HepG2 (cell line): ENCODE results near the gene POLR1D. TPM values are rescaled to one million over a fixed set of nuclear protein-coding genes. Genes with fewer than 3 reads are reported as not detected.

Experiments
- ATAC-seq: fragments of 200-7000 bp; cut with Tn5 transposase; 3 replicates; pipeline ENCODE4 v1.9.1; 2020; ENCODE audit warnings: mild to moderate bottlenecking, moderate library complexity
- BruUV-seq: library from RNA; stranded (reverse); fragments of 400-500 nt; replicated peaks from 2 replicates; lab custom pipeline; 2021; lab: Mats Ljungman, UMichigan
- CTCF ChIA-PET: fragments of 300-600 bp; formaldehyde crosslinking; extraction: SDS; loops from one replicate; lab custom pipeline; 2021; ENCODE audit warnings: low total read pairs, inconsistent platforms, low intra/inter-chr PET ratio; lab: Yijun Ruan, JAX
- POLR2A ChIA-PET: fragments of 350-600 bp; sonication (Branson Sonifier 250); formaldehyde crosslinking; loops from one replicate; lab custom pipeline; 2020; ENCODE audit warnings: antibody characterized with exemption, inconsistent platforms; lab: Yijun Ruan, JAX
- DNase-seq: peaks from one replicate; pipeline ENCODE4 v3.0.0-alpha.2; 2015; ENCODE audit warnings: low spot score
- FAIRE-seq: peaks from 3 replicates; lab custom pipeline; 2011; peaks lifted over from hg19 to GRCh38; lab: Jason Lieb, UNC
- H2AFZ ChIP-seq: one replicate; pipeline ENCODE4 v1.6.1; 2011; ENCODE audit warnings: low read length, inconsistent platforms
- H3K27ac ChIP-seq: fragments of 300-600 bp; 3 replicates; pipeline ENCODE4 v1.8.0; 2011; ENCODE audit warnings: mixed run types, mild to moderate bottlenecking, mixed read lengths, low read length, inconsistent platforms; ENCODE audit not compliant: insufficient read depth; ENCODE audit errors: extremely low read length
- H3K27me3 ChIP-seq, 2 experiments: fragments of 200-600 bp in 1 of 2; 2 replicates in 1 of 2; 3 replicates in 1 of 2; pipeline versions ENCODE4 v1.6.0 to v1.8.0; 2011; ENCODE audit warnings: low read length in 2 of 2, mild to moderate bottlenecking in 2 of 2, moderate library complexity in 2 of 2, inconsistent platforms in 1 of 2; ENCODE audit not compliant: insufficient read depth in 2 of 2, control insufficient read depth in 1 of 2
- H3K36me3 ChIP-seq, 2 experiments: fragments of 200-600 bp in 1 of 2; replicated peaks in 1 of 2; 2 replicates in 1 of 2; 3 replicates in 1 of 2; pipeline versions ENCODE4 v1.5.1 to v1.8.0; 2011; ENCODE audit warnings: low read length in 2 of 2, inconsistent platforms in 1 of 2; ENCODE audit not compliant: insufficient read depth in 2 of 2, control insufficient read depth in 1 of 2
- H3K4me1 ChIP-seq: 2 replicates; pipeline ENCODE4 v1.5.1; 2012; ENCODE audit warnings: low read length, inconsistent platforms; ENCODE audit not compliant: insufficient read depth
- H3K4me2 ChIP-seq: 2 replicates; pipeline ENCODE4 v1.6.0; 2011; ENCODE audit warnings: low read depth, low read length, inconsistent platforms
- H3K4me3 ChIP-seq, 3 experiments: fragments of 200-600 bp in 1 of 3; sonication (generic), shearing (Covaris generic) in 1 of 3; replicated peaks in 1 of 3; 2 replicates each; pipeline ENCODE4 v1.5.1; 2011 to 2016; ENCODE audit warnings: low read length in 3 of 3, inconsistent platforms in 2 of 3, low read depth in 2 of 3, mild to moderate bottlenecking in 2 of 3, control low read depth in 1 of 3, mixed read lengths in 1 of 3; ENCODE audit not compliant: insufficient read depth in 1 of 3
- H3K79me2 ChIP-seq: one replicate; pipeline ENCODE4 v1.6.1; 2011; ENCODE audit warnings: low read length, inconsistent platforms; ENCODE audit not compliant: insufficient read depth
- H3K9ac ChIP-seq: 2 replicates; pipeline ENCODE4 v1.6.0; 2011; ENCODE audit warnings: mild to moderate bottlenecking, low read depth, low read length, inconsistent platforms; ENCODE audit not compliant: insufficient read depth
- H3K9me3 ChIP-seq: 2 replicates; pipeline ENCODE4 v1.5.1; 2012; ENCODE audit warnings: mild to moderate bottlenecking, low read length
- H4K20me1 ChIP-seq: 2 replicates; pipeline ENCODE4 v1.6.0; 2011; ENCODE audit warnings: inconsistent platforms, mild to moderate bottlenecking, low read length, moderate library complexity; ENCODE audit not compliant: insufficient read depth
- DRAP1 ChIP-seq: IDR thresholded peaks from 2 replicates; pipeline ENCODE4 v1.6.1; 2016; ENCODE audit warnings: missing genetic modification reagents, missing compliant biosample characterization
- EED ChIP-seq: sonication (generic); formaldehyde crosslinking; IDR thresholded peaks from 2 replicates; pipeline ENCODE4 v1.5.0; 2020; ENCODE audit warnings: mild to moderate bottlenecking, missing genetic modification reagents
- GPN1 ChIP-seq: sonication (generic); formaldehyde crosslinking; IDR thresholded peaks from 2 replicates; pipeline ENCODE4 v1.5.1; 2020; ENCODE audit warnings: missing genetic modification reagents, borderline replicate concordance
- HDAC2 ChIP-seq: sonication (generic); formaldehyde crosslinking; IDR thresholded peaks from 2 replicates; pipeline ENCODE4 v1.4.0; 2020; ENCODE audit warnings: missing genetic modification reagents
- ISX ChIP-seq: sonication (generic); formaldehyde crosslinking; conservative IDR thresholded peaks from 2 replicates; pipeline ENCODE4 v1.5.0; 2020; ENCODE audit warnings: missing genetic modification reagents
- NCOA1 ChIP-seq: sonication (generic); formaldehyde crosslinking; IDR thresholded peaks from 2 replicates; pipeline ENCODE4 v1.9.0; 2021; ENCODE audit warnings: missing genetic modification reagents
- NR2F2 ChIP-seq: IDR thresholded peaks from 2 replicates; pipeline ENCODE4 v1.6.1; 2012; ENCODE audit warnings: low read depth, inconsistent platforms, borderline replicate concordance
- PHF20 ChIP-seq: sonication (generic); formaldehyde crosslinking; IDR thresholded peaks from 2 replicates; pipeline ENCODE4 v1.5.0; 2020; ENCODE audit warnings: mild to moderate bottlenecking, missing genetic modification reagents
- SETDB1 ChIP-seq: sonication (generic); formaldehyde crosslinking; IDR thresholded peaks from 2 replicates; pipeline ENCODE4 v1.5.1; 2020; ENCODE audit warnings: missing genetic modification reagents, mild to moderate bottlenecking, borderline replicate concordance
- SNAPC5 ChIP-seq: sonication (generic); formaldehyde crosslinking; IDR thresholded peaks from 2 replicates; pipeline ENCODE4 v1.8.1; 2023; ENCODE audit warnings: mild to moderate bottlenecking, missing genetic modification reagents, borderline replicate concordance
- TSC22D2 ChIP-seq: sonication (generic); formaldehyde crosslinking; IDR thresholded peaks from 2 replicates; pipeline ENCODE4 v1.5.1; 2020; ENCODE audit warnings: missing genetic modification reagents, mild to moderate bottlenecking, borderline replicate concordance
- ZNF160 ChIP-seq: sonication (generic); formaldehyde crosslinking; IDR thresholded peaks from 2 replicates; pipeline ENCODE4 v1.8.0; 2022; ENCODE audit warnings: mild to moderate bottlenecking, inconsistent platforms, missing genetic modification reagents
- ZNF501 ChIP-seq: sonication (generic); formaldehyde crosslinking; IDR thresholded peaks from 2 replicates; pipeline ENCODE4 v1.5.1; 2020; ENCODE audit warnings: mild to moderate bottlenecking, moderate library complexity, missing genetic modification reagents
- ZNF570 ChIP-seq: sonication (generic); formaldehyde crosslinking; IDR thresholded peaks from 2 replicates; pipeline ENCODE4 v1.4.0; 2020; ENCODE audit warnings: mild to moderate bottlenecking, missing genetic modification reagents, borderline replicate concordance
- ZNF878 ChIP-seq: sonication (generic); formaldehyde crosslinking; IDR thresholded peaks from 2 replicates; pipeline ENCODE4 v1.8.1; 2023; ENCODE audit warnings: mild to moderate bottlenecking, missing genetic modification reagents, moderate library complexity
- in situ Hi-C: cut with HindIII; loops from 2 replicates; pipeline ENCODE4 v1.10.0; 2017; ENCODE audit warnings: low pct_unique_long_range_greater_than_20kb; ENCODE audit not compliant: extremely low pct_ligation_motif_present
- intact Hi-C: fragments of 100-400 bp; cut with micrococcal nuclease; formaldehyde crosslinking; loops from one replicate; pipeline ENCODE4 v1.10.0; 2022; ENCODE audit not compliant: unreplicated experiment
- polyA plus RNA-seq, 8 experiments: library from polyadenylated mRNA; depleted of rRNA in 3 of 8; stranded (reverse) in 7 of 8; unstranded in 1 of 8; fragments of >200 nt; fragmentation: Illumina TruSeq in 4 of 8; extraction: Trizol in 4 of 8; gene quantifications; 2 replicates each; pipeline versions ENCODE4 v1.2.1 to v1.2.3, GENCODE V29; 2011 to 2016; ENCODE audit warnings: low read depth in 4 of 8, missing spikeins in 1 of 8, mixed read lengths in 1 of 8; ENCODE audit not compliant: insufficient read depth in 1 of 8
- total RNA-seq, 5 experiments: library from RNA; depleted of rRNA; stranded (reverse); fragments of >200 nt; fragmentation: Illumina TruSeq; extraction: Trizol; gene quantifications; 2 replicates each; pipeline ENCODE4 v1.2.3, GENCODE V29; 2016; ENCODE audit warnings: low read depth in 1 of 5

POLR1D gene
- total and polyA plus RNA-seq, 2 of the 13 experiments (the other 11 are each of a cell fraction or from before 2014, with no cell fraction given), result 183 to 490 TPM

- Histone ChIP-seq H3K36me3 (no peaks in the 10 kb centered on the region), H3K4me2 (no peak overlapping the region)
- TF ChIP-seq NR2F2 (no peak), SETDB1 (no peak), HDAC2 (no peak), ZNF878 (CRISPR knock-in tag) (no peak), PHF20 (no peak), SNAPC5 (CRISPR knock-in tag) (no peak), TSC22D2 (CRISPR knock-in tag) (no peak), DRAP1 (CRISPR knock-in tag) (no peak), ZNF501 (CRISPR knock-in tag) (no peak), ISX (CRISPR knock-in tag) (no peak), EED (CRISPR knock-in tag) (no peak), ZNF160 (CRISPR knock-in tag) (no peak), NCOA1 (CRISPR knock-in tag) (no peak), GPN1 (CRISPR knock-in tag) (no peak), ZNF570 (no peak)
- TF ChIP-seq, all 625 proteins: peak for 0
- no TSS peak for BruUV-seq
- Histone ChIP-seq H3K4me3 (no peak overlapping the region), H4K20me1 (peaks cover 22% of the 10 kb centered on the region; the same call in 1 of the 2 replicates), H3K27me3 (no peaks in the 10 kb centered on the region), H3K79me2 (peaks cover 86% of the 10 kb centered on the region), H3K27ac (no peak overlapping the region), H2AFZ (no peak overlapping the region), H3K9ac (no peak overlapping the region), H3K4me1 (peaks cover 49% of the 10 kb centered on the region), H3K9me3 (no peaks in the 10 kb centered on the region)
- DNase-seq (no peak), ATAC-seq (no peak), FAIRE-seq (no peak)
- intact Hi-C loops, result no loop called here
- in situ Hi-C loops, result no loop called here
- ChIA-PET POLR2A (no interaction called here), CTCF (no interaction called here)
Measured at GRCh38 chr13:27592865-27593264, 28.8 kb upstream of the POLR1D start.
